HepG2 (cell line): ENCODE data around the gene DGCR8. TPM values are rescaled to one million over a fixed set of nuclear protein-coding genes. Genes with fewer than 3 reads are reported as not detected.

Experiments
- BHLHE40 ChIP-seq: IDR thresholded peaks from 2 replicates; pipeline ENCODE4 v1.6.1; 2011; ENCODE audit warnings: low read length, improper control_type of control experiment
- FOSL2 ChIP-seq: sonication (generic); formaldehyde crosslinking; IDR thresholded peaks from 2 replicates; pipeline ENCODE4 v1.4.0; 2020; ENCODE audit warnings: missing genetic modification reagents
- HHEX ChIP-seq: IDR thresholded peaks from 2 replicates; pipeline ENCODE4 v1.6.1; 2016; ENCODE audit warnings: control low read depth
- MAFF ChIP-seq: IDR thresholded peaks from 2 replicates; pipeline ENCODE4 v1.6.1; 2011; ENCODE audit warnings: low read depth, low read length, improper control_type of control experiment
- SMAD9 ChIP-seq: sonication (generic); formaldehyde crosslinking; IDR thresholded peaks from 2 replicates; pipeline ENCODE4 v1.5.1; 2020; ENCODE audit warnings: mild to moderate bottlenecking, missing genetic modification reagents
- SP140L ChIP-seq: sonication (generic); formaldehyde crosslinking; IDR thresholded peaks from 2 replicates; pipeline ENCODE4 v1.4.0; 2020; ENCODE audit warnings: missing genetic modification reagents, borderline replicate concordance
- SUZ12 ChIP-seq: fragments of 150-350 bp; IDR thresholded peaks from 2 replicates; pipeline ENCODE4 v1.6.1; 2014; ENCODE audit warnings: low read depth, low read length
- TCF7L2 ChIP-seq: IDR thresholded peaks from 2 replicates; pipeline ENCODE4 v1.6.1; 2011; ENCODE audit warnings: mild to moderate bottlenecking, low read depth, low read length, moderate library complexity
- ZNF251 ChIP-seq: sonication (generic); formaldehyde crosslinking; IDR thresholded peaks from 2 replicates; pipeline ENCODE4 v1.9.0; 2021; ENCODE audit warnings: mild to moderate bottlenecking, missing genetic modification reagents
- ZNF660 ChIP-seq: sonication (generic); formaldehyde crosslinking; IDR thresholded peaks from 2 replicates; pipeline ENCODE4 v1.5.1; 2020; ENCODE audit warnings: mild to moderate bottlenecking, low read depth, missing genetic modification reagents, borderline replicate concordance
- ZNF749 ChIP-seq: sonication (generic); formaldehyde crosslinking; IDR thresholded peaks from 2 replicates; pipeline ENCODE4 v1.8.0; 2022; ENCODE audit warnings: mild to moderate bottlenecking, missing genetic modification reagents, moderate library complexity, borderline replicate concordance
- polyA plus RNA-seq, 8 experiments: library from polyadenylated mRNA; depleted of rRNA in 3 of 8; stranded (reverse) in 7 of 8; unstranded in 1 of 8; fragments of >200 nt; fragmentation: Illumina TruSeq in 4 of 8; extraction: Trizol in 4 of 8; gene quantifications; 2 replicates each; pipeline versions ENCODE4 v1.2.1 to v1.2.3, GENCODE V29; 2011 to 2016; ENCODE audit warnings: low read depth in 4 of 8, missing spikeins in 1 of 8, mixed read lengths in 1 of 8; ENCODE audit not compliant: insufficient read depth in 1 of 8
- total RNA-seq, 5 experiments: library from RNA; depleted of rRNA; stranded (reverse); fragments of >200 nt; fragmentation: Illumina TruSeq; extraction: Trizol; gene quantifications; 2 replicates each; pipeline ENCODE4 v1.2.3, GENCODE V29; 2016; ENCODE audit warnings: low read depth in 1 of 5
- TF ChIP-seq, protein P1 (sequence below): sonication (generic); IDR thresholded peaks from 2 replicates; pipeline ENCODE4 v1.6.1; 2016; ENCODE audit warnings: low read depth, borderline replicate concordance
- TF ChIP-seq, protein P2 (sequence below): sonication (generic); formaldehyde crosslinking; IDR thresholded peaks from 2 replicates; pipeline ENCODE4 v1.4.0; 2020; ENCODE audit warnings: missing genetic modification reagents
- TF ChIP-seq, protein P3 (sequence below): sonication (generic); formaldehyde crosslinking; IDR thresholded peaks from 2 replicates; pipeline ENCODE4 v1.8.1; 2023; ENCODE audit warnings: missing genetic modification reagents, inconsistent platforms, borderline replicate concordance
- TF ChIP-seq, protein P4 (sequence below): sonication (generic); formaldehyde crosslinking; IDR thresholded peaks from 2 replicates; pipeline ENCODE4 v1.4.0; 2020; ENCODE audit warnings: mild to moderate bottlenecking, missing genetic modification reagents

Gene DGCR8
- total and polyA plus RNA-seq, 2 of the 13 experiments (the other 11 are each of a cell fraction or from before 2014, with no cell fraction given) = 10.2 to 23.2 TPM

DNA sequence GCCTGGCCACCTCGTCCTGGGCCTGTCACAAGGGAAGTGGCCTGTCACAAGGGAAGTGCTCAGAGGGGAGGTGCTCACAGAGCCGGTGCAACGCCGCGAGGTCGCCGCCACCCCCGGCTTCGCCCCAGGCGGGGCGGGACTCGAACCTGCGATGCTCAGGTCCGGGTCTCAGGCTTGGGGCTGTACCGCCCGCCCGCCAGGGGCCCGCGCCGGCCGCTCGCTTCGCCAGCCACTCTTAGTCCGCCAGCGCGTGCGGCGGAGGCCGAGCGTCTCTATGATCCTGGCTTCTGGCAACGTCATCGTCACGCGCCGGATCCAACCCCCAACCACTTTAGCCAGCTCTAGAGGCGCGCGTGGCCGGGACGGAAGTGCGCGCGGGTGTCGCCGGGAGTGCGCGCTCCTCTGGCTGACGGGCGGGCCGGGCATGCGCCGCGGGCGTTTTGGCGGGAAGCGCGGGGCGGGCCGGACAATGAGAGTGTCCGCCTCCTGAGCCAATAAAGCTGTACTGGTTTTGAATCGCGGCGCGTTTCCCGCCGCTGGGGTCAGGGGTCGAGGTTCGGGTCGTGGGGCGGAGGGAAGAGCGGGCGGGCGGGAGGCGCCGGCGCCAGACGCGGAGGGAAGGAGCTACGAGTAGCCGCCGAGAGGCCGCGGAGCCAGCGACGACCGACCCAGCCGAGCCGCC is 37.1 kb downstream of the DGCR8 start, which contains the start of gene TRMT2A (continued):
- TF ChIP-seq, protein P1, sequence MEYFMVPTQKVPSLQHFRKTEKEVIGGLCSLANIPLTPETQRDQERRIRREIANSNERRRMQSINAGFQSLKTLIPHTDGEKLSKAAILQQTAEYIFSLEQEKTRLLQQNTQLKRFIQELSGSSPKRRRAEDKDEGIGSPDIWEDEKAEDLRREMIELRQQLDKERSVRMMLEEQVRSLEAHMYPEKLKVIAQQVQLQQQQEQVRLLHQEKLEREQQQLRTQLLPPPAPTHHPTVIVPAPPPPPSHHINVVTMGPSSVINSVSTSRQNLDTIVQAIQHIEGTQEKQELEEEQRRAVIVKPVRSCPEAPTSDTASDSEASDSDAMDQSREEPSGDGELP = no peak; the same call in 1 of the 2 replicates
- TF ChIP-seq TCF7L2 (no peak), FOSL2 (peak; percentile 37; the same call in 1 of the 2 replicates), BHLHE40 (0 out of 2 replicates have a peak, but pooled peaks have one; percentile 63), SMAD9 (no peak), HHEX (no peak), ZNF749 (CRISPR knock-in tag) (peak; percentile 84; the same call in 1 of the 2 replicates), MAFF (no peak), SP140L (peak; percentile 30; the same call in 1 of the 2 replicates), SUZ12 (peak; percentile 49), ZNF660 (CRISPR knock-in tag) (no peak), ZNF251 (CRISPR knock-in tag) (no peak)
- TF ChIP-seq, protein P2, sequence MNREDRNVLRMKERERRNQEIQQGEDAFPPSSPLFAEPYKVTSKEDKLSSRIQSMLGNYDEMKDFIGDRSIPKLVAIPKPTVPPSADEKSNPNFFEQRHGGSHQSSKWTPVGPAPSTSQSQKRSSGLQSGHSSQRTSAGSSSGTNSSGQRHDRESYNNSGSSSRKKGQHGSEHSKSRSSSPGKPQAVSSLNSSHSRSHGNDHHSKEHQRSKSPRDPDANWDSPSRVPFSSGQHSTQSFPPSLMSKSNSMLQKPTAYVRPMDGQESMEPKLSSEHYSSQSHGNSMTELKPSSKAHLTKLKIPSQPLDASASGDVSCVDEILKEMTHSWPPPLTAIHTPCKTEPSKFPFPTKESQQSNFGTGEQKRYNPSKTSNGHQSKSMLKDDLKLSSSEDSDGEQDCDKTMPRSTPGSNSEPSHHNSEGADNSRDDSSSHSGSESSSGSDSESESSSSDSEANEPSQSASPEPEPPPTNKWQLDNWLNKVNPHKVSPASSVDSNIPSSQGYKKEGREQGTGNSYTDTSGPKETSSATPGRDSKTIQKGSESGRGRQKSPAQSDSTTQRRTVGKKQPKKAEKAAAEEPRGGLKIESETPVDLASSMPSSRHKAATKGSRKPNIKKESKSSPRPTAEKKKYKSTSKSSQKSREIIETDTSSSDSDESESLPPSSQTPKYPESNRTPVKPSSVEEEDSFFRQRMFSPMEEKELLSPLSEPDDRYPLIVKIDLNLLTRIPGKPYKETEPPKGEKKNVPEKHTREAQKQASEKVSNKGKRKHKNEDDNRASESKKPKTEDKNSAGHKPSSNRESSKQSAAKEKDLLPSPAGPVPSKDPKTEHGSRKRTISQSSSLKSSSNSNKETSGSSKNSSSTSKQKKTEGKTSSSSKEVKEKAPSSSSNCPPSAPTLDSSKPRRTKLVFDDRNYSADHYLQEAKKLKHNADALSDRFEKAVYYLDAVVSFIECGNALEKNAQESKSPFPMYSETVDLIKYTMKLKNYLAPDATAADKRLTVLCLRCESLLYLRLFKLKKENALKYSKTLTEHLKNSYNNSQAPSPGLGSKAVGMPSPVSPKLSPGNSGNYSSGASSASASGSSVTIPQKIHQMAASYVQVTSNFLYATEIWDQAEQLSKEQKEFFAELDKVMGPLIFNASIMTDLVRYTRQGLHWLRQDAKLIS (CRISPR knock-in tag) = 0 out of 2 replicates have a peak, but pooled peaks have one; percentile 72
- TF ChIP-seq, protein P3, sequence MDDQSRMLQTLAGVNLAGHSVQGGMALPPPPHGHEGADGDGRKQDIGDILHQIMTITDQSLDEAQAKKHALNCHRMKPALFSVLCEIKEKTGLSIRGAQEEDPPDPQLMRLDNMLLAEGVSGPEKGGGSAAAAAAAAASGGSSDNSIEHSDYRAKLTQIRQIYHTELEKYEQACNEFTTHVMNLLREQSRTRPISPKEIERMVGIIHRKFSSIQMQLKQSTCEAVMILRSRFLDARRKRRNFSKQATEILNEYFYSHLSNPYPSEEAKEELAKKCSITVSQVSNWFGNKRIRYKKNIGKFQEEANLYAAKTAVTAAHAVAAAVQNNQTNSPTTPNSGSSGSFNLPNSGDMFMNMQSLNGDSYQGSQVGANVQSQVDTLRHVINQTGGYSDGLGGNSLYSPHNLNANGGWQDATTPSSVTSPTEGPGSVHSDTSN (CRISPR knock-in tag) = no peak; the same call in 1 of the 2 replicates
- TF ChIP-seq, protein P4, sequence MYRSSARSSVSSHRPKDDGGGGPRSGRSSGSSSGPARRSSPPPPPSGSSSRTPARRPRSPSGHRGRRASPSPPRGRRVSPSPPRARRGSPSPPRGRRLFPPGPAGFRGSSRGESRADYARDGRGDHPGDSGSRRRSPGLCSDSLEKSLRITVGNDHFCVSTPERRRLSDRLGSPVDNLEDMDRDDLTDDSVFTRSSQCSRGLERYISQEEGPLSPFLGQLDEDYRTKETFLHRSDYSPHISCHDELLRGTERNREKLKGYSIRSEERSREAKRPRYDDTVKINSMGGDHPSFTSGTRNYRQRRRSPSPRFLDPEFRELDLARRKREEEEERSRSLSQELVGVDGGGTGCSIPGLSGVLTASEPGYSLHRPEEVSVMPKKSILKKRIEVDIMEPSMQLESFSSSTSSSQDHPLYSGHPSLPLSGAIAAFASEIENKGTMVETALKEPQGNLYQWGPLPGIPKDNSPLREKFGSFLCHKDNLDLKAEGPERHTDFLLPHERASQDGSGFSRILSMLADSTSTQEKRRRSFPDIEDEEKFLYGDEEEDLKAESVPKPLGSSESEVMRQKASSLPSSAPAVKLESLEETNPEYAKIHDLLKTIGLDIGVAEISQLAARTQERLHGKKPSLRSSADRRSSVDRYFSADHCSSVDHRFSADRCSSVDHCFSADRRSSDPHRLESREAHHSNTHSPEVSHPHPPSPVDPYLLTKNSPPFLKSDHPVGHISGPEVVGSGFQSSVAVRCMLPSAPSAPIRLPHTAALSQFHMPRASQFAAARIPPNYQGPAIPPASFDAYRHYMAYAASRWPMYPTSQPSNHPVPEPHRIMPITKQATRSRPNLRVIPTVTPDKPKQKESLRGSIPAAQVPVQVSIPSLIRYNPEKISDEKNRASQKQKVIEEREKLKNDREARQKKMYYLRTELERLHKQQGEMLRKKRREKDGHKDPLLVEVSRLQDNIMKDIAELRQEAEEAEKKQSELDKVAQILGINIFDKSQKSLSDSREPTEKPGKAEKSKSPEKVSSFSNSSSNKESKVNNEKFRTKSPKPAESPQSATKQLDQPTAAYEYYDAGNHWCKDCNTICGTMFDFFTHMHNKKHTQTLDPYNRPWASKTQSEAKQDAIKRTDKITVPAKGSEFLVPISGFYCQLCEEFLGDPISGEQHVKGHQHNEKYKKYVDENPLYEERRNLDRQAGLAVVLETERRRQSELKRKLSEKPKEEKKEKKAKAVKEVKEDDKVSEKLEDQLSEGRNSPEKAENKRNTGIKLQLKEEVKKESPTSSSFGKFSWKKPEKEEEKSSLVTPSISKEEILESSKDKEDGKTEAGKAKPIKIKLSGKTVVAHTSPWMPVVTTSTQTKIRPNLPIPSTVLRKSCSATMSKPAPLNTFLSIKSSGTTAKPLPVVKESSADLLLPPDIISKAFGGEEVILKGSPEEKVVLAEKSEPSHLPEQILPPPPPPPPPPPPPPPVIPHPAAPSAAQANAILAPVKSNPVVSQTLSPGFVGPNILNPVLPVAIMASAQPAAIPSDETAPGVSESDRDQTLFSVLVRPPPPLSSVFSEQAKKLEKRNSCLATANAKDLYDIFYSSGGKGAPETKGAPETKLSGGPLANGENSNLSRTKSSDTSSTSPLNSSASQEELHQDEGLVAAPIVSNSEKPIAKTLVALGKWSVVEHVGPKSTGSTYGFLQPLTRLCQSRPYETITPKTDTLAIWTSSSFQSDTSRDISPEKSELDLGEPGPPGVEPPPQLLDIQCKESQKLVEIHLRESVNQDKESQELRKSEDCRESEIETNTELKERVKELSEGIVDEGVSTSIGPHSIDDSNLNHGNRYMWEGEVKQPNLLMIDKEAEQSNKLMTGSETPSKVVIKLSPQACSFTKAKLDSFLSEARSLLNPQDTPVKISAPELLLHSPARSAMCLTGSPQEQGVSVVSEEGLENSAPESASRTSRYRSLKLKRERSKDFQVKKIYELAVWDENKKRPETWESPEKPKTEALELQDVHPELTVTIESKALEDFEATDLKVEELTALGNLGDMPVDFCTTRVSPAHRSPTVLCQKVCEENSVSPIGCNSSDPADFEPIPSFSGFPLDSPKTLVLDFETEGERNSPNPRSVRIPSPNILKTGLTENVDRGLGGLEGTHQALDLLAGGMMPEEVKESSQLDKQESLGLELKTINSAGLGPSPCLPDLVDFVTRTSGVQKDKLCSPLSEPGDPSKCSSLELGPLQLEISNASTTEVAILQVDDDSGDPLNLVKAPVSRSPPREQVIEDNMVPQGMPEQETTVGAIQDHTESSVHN = no peak
